ENCODE data around the gene PLCG1.
"Not testable (repeated sequence)": the region's sequence is repeated elsewhere in the genome, so short reads cannot be mapped to it uniquely, and the experiment has no call there.

Gene PLCG1

DNA sequence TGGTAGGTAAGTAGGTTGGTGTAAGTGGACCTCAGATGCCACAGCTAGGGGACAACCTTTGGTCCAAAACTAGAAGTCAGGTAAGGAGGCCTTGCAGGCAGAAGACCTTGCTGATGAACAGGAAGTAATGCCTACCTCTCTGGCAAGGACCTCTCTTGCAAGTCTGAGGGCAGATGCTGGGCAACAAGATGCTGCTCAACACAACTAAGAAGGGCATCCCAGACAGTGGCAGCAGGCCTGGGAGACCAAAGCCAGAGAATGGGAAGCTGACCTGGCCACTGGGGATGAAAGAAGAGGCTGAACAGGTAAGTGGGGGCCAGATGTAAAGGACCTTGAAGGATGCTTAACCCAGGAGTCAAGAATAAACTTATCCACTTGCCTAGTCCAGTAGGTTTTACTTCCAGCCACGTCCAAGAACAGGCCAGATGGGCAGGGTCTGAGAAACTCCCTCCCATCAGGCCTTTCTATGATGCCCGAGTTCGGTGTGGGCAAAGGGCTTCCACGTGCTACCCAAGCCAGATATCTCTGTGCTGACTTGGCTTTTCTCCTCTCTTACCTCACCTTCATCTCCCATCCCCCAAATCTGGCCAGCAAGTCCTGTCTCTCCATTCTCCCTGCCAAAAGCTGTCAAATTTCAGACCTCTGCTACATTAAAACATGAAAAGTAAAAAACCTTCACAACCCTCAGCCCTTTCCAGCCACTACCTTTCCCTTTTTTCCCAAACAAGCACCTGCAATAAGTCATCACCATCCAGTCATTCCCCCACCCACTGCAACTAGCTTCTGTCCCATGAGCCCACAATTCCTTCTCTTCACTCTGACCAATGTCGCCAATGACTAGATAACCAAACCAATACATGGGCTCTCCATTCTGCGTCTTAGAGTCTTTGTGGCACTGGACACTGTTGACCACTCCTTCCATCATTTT, 11.5 kb upstream of the PLCG1 start:
- no peak for DNase-seq

DNA sequence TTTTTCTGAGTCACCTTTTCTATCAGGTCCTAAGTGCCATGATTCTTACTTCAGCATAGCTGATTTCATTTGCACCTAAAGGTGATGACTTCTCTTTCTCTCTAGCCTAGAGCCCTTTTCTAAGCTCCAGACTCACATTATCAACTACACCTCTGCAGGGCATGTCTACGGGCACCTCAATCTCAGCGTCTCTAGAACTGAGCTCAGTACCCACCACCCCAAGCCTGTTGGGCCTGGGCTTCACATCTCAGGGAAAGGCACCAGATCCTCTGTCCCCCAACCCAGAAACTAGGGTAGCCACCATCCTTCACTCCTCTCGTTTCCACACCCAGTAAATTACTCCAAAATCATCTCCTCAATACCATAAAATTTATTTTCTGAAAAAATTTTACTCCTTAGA, 10.6 kb upstream of the PLCG1 start:
- no peak for DNase-seq

DNA sequence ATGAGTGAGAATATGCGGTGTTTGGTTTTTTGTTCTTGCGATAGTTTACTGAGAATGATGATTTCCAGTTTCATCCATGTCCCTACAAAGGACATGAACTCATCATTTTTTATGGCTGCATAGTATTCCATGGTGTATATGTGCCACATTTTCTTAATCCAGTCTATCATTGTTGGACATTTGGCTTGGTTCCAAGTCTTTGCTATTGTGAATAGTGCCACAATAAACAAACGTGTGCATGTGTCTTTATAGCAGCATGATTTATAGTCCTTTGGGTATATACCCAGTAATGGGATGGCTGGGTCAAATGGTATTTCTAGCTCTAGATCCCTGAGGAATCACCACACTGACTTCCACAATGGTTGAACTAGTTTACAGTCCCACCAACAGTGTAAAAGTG, 9.0 kb upstream of the PLCG1 start:
- DNase-seq = not testable (repeated sequence)

DNA sequence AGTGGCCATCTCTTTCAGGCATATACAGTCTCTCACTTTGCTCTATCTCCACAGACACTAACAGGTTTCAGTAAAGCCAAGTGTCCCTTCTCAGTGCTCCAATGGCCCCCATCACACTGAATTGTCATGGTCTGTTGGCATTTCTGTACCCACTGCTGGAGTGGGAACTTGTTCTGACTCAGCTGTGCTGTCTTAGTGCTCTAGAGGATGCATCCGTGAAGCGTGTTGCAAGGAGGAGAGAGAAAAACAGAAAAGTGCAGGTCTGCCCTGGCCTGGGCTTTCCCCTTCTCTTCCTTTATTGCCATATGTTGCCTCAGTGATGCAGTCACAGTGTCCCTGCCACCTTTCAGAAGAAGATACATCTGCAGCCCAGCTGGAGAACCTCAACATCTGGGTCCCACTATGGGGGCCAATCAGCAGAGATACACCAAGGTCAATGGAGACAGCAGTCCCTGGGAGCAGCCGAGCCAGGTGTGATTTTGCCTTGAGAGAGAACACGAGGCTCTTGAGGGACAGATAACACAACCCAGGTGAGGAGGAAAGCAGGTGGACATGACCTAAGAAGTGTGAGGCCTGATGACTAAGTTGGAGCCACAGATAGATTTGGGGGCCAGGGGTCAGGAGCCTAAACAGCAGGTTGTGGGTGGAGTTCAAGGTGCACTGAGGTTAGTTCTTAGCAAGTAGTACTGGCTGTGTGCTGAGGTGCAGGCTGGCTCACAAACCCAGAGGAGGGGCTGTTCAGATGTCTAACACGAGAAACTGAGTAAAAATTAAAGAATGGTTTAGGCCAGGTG, 5.6 kb upstream of the PLCG1 start:
- DNase-seq = no peak

DNA sequence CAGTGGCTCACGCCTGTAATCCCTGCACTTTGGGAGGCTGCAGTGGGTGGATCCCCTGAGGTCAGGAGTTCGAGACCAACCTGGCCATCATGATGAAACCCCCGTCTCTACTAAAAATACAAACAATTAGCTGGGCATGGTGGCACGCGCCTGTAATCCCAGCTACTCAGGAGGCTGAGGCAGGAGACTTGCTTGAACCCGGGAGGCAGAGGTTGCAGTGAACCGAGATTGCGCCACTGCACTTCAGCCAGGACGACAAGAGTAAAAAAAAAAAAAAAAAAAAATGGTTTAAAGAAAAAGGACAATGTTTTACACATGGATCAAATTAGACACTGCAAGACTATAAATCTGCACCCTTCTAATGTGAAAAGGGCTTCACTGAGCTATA, 5.0 kb upstream of the PLCG1 start:
- DNase-seq = not testable (repeated sequence)

DNA sequence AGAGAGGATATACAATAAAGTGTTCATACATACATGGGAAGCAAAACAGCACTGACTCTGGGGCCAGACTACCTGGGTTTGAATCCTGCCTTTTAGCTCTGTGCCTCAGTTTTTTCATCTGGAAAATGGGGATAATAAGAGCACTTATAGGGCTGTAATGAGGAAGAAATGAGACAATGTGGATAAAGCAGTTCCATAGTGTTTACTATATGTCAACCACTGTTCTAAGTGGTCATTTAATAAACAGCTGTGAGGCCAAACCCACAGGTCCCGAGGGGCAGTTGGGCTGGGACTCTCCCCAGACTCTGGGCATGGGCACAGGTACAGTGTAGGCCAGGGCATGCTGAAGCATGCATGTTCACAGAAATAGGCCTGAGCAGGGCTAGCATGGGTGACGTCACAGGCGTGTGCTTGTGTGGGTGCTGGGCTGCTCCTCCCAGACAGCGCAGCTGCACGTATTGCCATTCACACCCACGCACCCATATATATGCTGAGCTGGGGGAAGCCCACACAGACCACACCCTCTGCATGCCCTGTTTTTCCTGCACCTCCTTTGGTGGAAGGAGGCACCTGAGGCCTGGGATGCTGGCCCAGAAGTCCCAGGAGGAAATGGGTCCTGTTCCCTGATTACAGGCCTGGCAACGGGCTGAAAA, 3.5 kb upstream of the PLCG1 start:
- DNase-seq = peak; percentile 61 to 65

DNA sequence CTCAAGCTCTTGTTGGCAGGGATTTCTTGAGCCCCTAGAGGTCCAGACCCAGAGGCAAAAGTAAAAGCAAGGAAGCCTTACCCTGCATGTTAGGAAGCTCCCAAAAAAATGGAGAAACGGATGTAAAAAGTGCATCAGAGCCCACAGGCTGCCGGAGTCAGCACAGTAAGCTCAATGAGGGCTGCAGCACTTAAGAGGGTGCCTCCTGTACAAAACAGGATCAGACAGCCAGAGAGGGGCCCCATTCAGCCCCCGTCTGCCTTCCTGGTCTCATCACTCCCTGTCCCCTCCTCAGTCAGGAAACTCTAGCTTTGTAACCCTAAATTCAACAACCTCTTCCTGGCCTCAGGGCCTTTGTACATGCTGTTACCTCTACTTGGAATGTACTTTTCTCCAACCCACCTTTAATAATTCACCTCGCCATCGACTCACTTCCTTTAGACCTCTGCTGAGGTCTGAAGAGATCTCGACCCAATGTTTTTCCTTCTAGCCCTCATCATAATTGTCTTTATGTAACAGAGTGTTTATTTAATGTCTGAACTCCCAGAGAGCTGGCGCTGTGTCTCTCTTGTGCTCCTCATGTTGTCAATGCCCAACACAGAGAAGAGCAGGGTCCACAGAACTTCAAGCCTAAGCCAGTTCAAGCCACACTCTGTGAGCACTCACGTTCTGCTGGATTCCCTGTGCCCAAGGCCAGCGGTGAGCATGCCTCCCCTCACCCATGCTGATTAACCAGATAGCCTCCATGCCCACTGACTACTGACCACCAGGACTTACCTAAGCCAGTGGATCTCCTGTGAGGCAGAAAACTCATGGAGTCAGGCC, 2.8 kb upstream of the PLCG1 start:
- no peak for DNase-seq

DNA sequence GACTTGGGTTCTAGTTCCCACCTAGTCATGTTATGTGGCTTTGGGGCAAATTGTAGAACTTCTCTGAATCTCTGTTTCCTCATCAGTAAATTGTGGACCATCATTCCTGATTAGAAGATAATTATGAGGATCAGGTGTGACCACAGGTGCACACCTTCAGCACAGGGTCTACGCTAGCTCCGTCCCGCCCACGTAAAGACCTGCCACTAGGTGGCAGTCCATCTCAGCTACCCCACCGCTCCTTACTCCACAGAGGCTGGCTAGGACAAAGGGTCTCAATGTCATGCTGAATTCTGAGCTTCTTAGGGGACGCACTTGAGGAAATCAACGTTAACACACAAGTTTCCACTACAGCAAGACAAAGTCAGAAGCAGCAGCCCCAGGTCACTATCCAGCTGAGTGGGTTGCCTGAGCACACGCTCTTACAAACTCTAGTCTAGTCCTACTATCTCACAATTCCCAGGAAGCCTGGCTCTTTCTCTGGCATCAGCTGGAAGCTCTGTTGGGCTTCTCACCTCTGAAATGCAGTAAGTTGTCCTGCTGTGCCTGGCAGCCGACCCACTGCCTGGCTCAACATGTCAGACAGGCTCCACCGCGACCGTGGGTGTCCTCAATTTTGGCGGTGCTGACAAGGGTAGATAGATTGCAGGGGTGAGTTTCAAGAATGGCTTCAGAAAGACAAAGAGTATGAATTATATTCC, 2.0 kb upstream of the PLCG1 start:
- DNase-seq = peak; percentile 57 to 58

DNA sequence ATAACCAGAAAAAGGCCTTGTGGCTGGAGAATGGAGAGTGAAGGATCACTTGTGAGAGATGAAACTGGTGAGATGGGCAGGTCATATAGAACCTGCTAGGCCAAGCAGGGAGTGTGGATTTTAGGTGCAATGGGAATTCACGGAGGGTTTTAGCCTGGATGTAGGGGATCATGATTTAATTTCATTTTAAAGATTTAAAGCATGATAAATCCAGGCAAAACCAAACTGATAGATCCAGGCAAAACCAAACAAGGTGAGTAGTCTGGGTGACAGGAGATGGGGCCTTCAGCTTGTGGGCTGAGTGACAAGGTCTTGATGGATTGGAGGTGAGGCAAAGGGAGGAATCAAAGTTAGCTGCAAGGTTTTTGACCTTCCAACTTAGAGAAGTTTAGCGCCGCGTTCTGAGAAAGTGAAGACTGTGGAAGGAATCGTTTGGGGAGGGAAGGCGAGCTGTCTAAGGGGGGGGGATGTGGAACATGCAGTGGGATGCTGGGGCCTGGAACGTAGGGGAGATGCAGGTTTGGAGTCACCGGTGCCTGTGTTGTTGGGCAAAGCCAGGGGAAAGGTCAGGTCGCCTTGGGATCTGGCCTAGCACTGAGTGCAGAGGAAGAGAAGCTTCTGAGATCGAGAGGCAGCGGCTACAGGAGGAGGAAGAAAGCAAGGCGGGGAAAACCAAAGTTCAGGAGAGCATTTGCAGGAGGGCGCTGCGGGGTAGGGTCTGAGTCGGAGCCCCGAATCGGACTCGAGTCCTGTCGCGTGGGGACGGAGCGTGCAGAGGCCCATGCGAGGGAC, 1.3 kb upstream of the PLCG1 start:
- DNase-seq = no peak

DNA sequence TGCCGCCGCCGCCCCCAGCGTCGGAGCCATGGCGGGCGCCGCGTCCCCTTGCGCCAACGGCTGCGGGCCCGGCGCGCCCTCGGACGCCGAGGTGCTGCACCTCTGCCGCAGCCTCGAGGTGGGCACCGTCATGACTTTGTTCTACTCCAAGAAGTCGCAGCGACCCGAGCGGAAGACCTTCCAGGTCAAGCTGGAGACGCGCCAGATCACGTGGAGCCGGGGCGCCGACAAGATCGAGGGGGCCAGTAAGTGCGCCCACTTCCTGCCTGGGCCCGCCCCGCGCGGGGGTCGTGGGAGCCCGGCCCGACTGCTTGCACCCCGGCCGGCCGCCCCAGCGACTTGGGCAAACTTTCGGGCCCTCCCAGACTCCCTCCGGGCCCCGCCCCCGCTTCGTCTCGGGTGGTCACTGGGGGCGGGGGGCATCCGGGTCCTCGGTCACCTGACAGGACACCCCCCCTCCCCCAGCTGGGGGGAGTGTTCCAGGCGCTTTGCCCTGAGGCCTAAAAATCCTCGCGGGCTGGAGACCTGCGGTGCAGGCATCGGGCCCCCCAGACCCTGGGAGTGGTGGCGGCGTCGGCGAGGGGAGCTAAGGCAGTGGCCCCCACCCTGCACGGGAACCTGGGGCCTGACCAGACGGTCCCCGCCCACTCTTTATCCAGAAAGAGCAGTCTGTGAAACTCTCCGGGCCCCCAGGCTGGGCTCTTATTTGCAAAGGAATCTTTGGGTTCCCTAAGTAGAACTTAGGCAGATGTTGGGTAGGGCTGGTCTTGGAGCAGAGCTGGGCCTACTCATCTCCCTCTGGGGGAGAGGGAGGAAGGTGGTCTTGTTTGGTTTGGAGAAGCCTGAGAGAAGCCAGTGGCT, 501 bp downstream of the PLCG1 start:
- DNase-seq = no peak

DNA sequence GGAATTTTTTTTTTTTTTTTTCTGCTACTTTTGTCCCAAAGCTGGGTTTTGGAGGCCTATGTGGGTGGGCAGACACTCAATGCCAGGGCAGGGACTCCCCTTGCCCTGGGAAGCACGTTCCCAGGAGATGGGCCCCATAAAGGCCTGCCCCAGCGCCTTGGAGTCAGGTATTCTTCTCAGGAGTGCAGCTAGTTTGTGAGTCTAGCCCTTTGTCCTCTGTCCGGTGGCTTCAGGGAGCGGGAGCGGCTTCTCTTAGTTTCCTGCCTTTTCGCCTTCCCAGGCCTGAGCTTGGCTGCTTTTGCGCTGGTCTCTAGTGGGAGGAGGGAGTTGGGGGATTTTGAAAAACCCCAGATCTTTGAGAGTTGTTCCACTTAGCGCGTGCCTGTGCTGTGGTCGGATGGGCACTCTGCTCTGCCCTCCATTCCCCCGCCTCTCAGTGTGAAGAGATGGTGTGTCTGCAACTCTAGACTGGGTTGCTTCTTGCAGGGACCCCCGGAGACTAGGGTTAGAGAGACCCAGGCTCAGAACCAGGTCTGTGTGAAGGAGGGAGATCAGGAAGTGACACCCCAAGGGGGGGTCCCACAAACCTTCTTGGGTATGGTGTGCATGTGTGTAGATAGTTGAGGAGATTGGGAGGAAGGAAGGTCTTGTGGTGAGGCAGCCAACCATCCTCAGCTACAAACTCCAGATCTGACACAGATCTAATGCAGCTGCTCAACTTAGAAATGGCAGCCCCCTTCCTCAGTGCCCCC, 1.3 kb downstream of the PLCG1 start:
- no peak for DNase-seq

DNA sequence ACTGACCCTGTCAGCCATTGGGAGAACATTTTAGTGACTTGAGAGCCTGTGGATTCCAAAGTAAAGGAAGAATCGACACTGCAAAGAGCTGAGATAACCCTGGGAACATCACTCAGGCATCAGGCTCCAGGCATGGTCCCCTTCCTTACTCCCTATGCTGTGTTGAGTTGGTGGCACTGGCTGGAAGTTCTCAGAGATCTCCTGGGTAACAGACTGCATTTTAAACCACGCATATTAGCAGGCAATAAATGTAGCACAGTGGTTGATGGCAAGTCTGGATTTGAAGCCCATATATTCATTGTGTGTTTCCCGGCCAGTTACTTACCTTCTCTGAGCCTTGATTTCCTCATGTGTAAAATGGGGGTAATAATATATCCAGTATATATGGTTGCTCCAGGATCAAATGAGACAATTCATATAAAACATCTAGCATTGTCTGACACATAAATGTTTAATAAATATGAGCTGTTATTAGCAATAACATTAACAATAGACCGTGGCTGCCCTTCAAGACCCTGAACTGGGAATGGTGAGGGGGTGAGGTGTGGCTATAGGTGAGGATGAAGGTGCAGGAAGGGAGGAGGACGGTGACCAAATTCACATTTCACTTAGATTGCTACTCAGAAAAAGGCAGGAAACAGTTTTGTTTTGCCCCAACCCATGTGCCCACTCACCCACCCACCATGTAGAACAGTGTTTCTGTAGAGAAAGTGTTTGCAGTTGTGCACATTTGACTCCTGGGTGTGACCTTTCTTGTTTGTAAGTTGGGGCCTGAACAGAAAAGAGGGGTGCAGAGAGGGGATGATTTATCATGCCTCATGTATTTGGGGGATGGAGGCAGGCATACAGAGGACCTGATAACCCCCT, 2.1 kb downstream of the PLCG1 start:
- no peak for DNase-seq

DNA sequence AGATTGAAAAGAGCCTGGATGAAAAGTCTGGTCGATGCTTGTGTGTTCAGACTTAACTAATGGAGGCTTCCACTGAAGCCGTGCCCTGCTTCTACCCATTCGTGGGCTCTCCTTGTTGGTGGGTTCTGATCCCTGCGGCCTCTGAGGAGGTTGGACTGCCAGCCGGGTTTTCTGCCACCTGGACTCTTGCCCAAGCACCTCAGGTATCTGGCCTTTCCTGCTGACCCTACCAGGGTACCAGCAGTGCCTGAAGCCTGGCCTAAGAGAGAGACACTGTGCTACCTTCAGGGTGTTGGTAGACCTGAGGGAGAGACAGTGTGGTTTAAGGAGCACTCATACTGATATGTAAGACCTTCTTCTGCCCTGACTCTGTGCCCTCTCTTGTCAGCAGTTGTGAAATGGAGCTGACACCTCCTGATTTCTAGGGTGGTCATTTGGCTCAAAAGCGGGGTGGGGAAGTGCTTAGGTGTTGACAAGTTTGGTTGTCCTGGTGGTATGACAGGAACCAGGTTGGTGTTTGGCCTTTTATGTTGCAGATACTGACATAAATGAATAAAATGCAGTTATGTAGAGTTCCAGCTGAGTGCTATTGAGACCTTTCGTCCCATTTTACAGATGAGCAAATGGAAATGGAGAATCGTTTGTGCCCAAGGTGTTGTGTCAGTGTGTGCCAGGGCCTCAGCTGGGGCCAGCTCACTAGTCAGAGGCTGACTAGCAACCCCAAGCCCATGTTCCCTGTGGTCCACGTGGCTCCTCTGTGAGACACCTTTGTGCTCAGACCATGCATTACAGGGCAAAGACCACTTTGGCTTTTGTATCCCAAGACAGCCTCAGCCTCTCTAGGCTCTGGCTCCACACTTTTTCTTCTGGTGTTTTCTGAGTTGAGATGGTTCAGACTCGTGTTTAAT, 3.1 kb downstream of the PLCG1 start:
- DNase-seq = no peak

DNA sequence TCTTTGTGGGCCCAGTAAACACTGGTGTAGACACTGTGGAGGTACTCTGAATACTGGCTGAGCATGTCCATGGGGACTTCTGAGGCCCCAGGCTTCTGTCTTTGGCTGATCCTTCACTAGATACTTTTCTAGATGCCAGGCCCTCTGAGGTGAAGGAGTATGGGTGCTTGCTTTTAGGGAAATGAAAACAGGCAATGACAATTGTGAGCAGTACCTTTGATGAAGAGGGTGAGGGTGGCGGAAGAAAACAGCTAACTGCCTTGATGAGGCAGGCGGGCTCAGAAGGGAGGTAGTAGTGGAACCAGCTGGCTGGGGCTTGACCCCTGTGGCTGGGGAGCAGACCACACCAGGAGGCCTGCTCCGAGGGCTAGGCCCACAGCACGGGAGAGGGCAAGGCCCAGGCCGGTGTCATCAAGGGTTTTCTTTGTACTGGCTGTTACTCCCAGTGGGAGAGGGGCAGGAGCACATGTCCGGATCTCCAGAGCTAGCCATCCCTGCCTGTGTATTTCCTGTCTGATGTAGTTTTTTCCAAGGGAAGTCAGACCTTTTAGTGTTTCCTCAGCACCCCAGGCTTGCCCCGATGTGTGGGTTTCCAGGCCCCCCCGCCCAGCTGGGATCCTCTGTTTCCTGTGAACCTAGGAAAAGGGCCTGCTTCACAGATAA, 3.9 kb downstream of the PLCG1 start:
- no peak for DNase-seq

DNA sequence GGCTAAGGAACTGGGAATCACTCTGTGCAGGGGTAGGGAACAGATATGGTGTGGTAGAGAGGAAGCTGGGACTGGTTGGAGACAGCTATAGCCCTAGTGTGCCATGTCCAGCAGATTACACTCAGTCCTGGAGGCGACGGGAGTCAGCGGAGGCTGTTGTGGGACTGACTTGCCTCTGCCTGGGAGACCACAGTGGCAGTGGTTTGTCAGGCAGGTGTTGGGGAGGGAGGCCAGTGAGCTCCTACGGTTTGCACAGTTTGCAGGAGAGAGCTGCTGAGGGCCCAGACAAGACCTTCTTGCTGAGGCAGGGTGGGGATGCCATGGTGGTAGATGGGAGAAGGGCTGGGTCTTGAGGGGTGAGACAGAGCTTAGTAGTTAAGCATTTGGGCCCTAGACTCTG, 4.9 kb downstream of the PLCG1 start:
- no peak for DNase-seq

DNA sequence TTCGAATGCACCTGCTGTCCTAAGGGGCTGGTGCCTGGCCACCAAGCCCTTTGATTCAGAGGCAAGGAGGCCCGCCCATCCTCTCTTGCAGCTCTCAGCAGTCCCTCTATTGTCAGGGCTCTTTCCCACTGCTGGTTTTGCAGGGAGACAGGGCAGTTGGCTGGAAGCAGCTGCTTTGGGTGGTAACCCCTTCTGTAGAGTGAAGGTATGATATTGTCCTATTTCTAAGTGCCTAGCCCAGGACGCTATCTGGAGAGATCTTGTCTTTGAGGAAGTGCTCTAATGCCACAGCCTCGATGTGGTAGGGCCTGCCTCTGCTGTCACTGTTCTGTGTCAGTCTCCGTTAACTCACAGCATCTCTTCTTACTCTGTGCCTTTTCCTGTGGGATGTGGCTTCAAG, 5.6 kb downstream of the PLCG1 start:
- no peak for DNase-seq

DNA sequence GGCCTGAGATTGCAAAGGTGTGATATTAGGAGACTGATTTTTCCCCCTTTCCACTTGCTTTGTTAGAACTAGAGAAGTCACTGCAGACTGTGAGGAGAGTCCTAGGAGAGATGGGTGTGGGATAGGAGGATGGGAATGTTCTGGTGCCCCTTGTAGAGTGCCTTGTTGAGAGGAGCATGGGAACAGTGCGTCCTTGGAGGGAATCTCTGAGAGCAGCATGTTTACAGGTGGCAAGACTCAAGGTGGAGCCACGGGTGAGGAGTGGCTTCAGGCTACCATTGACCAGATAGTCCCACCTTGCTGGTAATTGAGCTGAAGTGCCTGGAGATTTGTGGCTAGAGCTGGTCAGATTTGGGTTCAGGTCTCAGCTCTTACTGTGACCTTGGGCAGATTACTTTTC, 6.0 kb downstream of the PLCG1 start:
- DNase-seq = no peak

All from activated CD4-positive, alpha-beta T cell treated with anti-CD3 and anti-CD28 coated beads, Interleukin-2, amount 50 U/mL, for 4 hours (primary cell).